Smooth muscle cell (in vitro differentiated cells): ENCODE measurements around the gene TRIM52. TPM values are rescaled to one million over a fixed set of nuclear protein-coding genes. Genes with fewer than 3 reads are reported as not detected.
"Not testable (repeated sequence)": the region's sequence is repeated elsewhere in the genome, so short reads cannot be mapped to it uniquely, and the experiment has no call there.

Experiments
- DNase-seq: peaks from one replicate; lab custom pipeline; 2025; ENCODE audit not compliant: unreplicated experiment; lab: John Stamatoyannopoulos, UW
- H2AFZ ChIP-seq: fragments of 200-600 bp; sonication (generic); 2 replicates; pipeline ENCODE4 v1.6.0; 2016; ENCODE audit warnings: antibody characterized with exemption, low read depth, mild to moderate bottlenecking
- H3F3A ChIP-seq: fragments of 200-600 bp; sonication (generic); 2 replicates; pipeline ENCODE4 v1.6.0; 2017; ENCODE audit warnings: antibody characterized with exemption, low read depth
- H3K27ac ChIP-seq: fragments of 200-600 bp; sonication (generic); 2 replicates; pipeline ENCODE4 v1.5.1; 2016; ENCODE audit warnings: low read depth, mild to moderate bottlenecking
- H3K27me3 ChIP-seq: fragments of 200-600 bp; sonication (generic); 2 replicates; pipeline ENCODE4 v1.6.1; 2016; ENCODE audit warnings: low read depth, mild to moderate bottlenecking
- H3K36me3 ChIP-seq: fragments of 200-600 bp; sonication (generic); 2 replicates; pipeline ENCODE4 v1.5.1; 2016; ENCODE audit warnings: low read depth
- H3K4me1 ChIP-seq: fragments of 200-600 bp; sonication (generic); 2 replicates; pipeline ENCODE4 v1.5.1; 2016; ENCODE audit warnings: low read depth
- H3K4me2 ChIP-seq: fragments of 200-600 bp; sonication (generic); 2 replicates; pipeline ENCODE4 v1.6.0; 2016; ENCODE audit warnings: mild to moderate bottlenecking
- H3K4me3 ChIP-seq: fragments of 200-600 bp; sonication (generic); 2 replicates; pipeline ENCODE4 v1.5.1; 2016; ENCODE audit warnings: mild to moderate bottlenecking
- H3K79me2 ChIP-seq: fragments of 200-600 bp; sonication (generic); 2 replicates; pipeline ENCODE4 v1.6.0; 2016; ENCODE audit warnings: low read depth, mild to moderate bottlenecking
- H3K9ac ChIP-seq: fragments of 200-600 bp; sonication (generic); 2 replicates; pipeline ENCODE4 v1.6.0; 2016; ENCODE audit warnings: low read depth
- H3K9me3 ChIP-seq: fragments of 200-600 bp; sonication (generic); replicated peaks from 2 replicates; pipeline ENCODE4 v1.5.1; 2016; ENCODE audit warnings: low read depth
- H4K20me1 ChIP-seq: fragments of 200-600 bp; sonication (generic); 2 replicates; pipeline ENCODE4 v1.6.0; 2016; ENCODE audit warnings: low read depth
- CTCF ChIP-seq: fragments of 200-600 bp; sonication (generic); IDR thresholded peaks from 2 replicates; pipeline ENCODE4 v1.5.1; 2017; ENCODE audit warnings: borderline replicate concordance, mild to moderate bottlenecking, antibody characterized with exemption; ENCODE audit not compliant: insufficient read depth, poor library complexity, severe bottlenecking
- WGBS: methylation state at CpG from one replicate; pipeline ENCODE4 v1.1.7; 2016; ENCODE audit warnings: low lambda C conversion rate; 5-methylcytosine and 5-hydroxymethylcytosine counted together
- polyA plus RNA-seq: library from polyadenylated mRNA; unstranded; fragments of >200 nt; fragmentation: Nextera tagmentation; extraction: Ambion mirVana; gene quantifications from 2 replicates; pipeline ENCODE4 v1.2.1, GENCODE V29; 2016
- total RNA-seq: library from RNA; depleted of rRNA; stranded (reverse); fragments of >200 nt; gene quantifications from 2 replicates; pipeline ENCODE4 v1.2.3, GENCODE V29; 2014

TRIM52 gene
- total and polyA plus RNA-seq, 2 experiments from 2014 or later: 3.2 to 5.0 TPM

- no peaks in the 10 kb centered on the region for H3F3A ChIP-seq
- peaks cover 31% of the 10 kb centered on the region for H4K20me1 ChIP-seq
- peak overlapping the region; percentile 73 for H3K4me3 ChIP-seq
- H3K4me1 ChIP-seq: peaks cover 7% of the 10 kb centered on the region
- peaks cover 17% of the 10 kb centered on the region for H3K79me2 ChIP-seq
- H3K36me3 ChIP-seq: no peaks in the 10 kb centered on the region
- no peaks in the 10 kb centered on the region for H3K9me3 ChIP-seq
- no peak for TF ChIP-seq CTCF
- H3K4me2 ChIP-seq: peak overlapping the region; percentile 89
- H2AFZ ChIP-seq: peak overlapping the region; percentile 74
- peak overlapping the region; percentile 54 for H3K9ac ChIP-seq
- peak overlapping the region; percentile 53 for H3K27ac ChIP-seq
- no peak for DNase-seq
- WGBS: under 1% methylated on average over 25 of the region's 40 CpGs
- H3K27me3 ChIP-seq: no peaks in the 10 kb centered on the region
Measured at GRCh38 chr5:181281077-181281983, 20.4 kb upstream of the TRIM52 start.

- Histone ChIP-seq H3K4me1 (peaks cover 7% of the 10 kb centered on the region), H3K9me3 (no peaks in the 10 kb centered on the region), H3K36me3 (no peaks in the 10 kb centered on the region), H2AFZ (peak overlapping the region; percentile 56), H3K27ac (no peak overlapping the region), H3K4me3 (peak overlapping the region; percentile 73), H4K20me1 (peaks cover 21% of the 10 kb centered on the region), H3K4me2 (peak overlapping the region; percentile 89), H3K79me2 (peaks cover 15% of the 10 kb centered on the region), H3K9ac (no peak overlapping the region), H3K27me3 (no peaks in the 10 kb centered on the region), H3F3A (no peaks in the 10 kb centered on the region)
- TF ChIP-seq CTCF: no peak
- WGBS: 1% methylated on average over 7 of the region's 7 CpGs
- no peak for DNase-seq
Measured at GRCh38 chr5:181280251-181280762, 19.4 kb upstream of the TRIM52 start.

GRCh38 chr5:181273433-181273744, 12.4 kb upstream of the TRIM52 start:
- not testable (repeated sequence) for H3K4me1 ChIP-seq, H3K27me3 ChIP-seq, DNase-seq, H3K27ac ChIP-seq, H3K9me3 ChIP-seq, H4K20me1 ChIP-seq, H3F3A ChIP-seq, H3K79me2 ChIP-seq, H3K9ac ChIP-seq, H3K36me3 ChIP-seq
- H3K4me2 ChIP-seq: peak overlapping the region; percentile 88
- 5% methylated on average over 27 of the region's 28 CpGs for WGBS
- H3K4me3 ChIP-seq: peak overlapping the region; percentile 48
- TF ChIP-seq CTCF: peak; percentile 28
- H2AFZ ChIP-seq: peak overlapping the region; percentile 79

- Histone ChIP-seq H2AFZ (no peak overlapping the region), H3K4me2 (no peak overlapping the region), H3K9ac (no peak overlapping the region), H3F3A (peaks cover 4% of the 10 kb centered on the region), H3K36me3 (no peaks in the 10 kb centered on the region), H3K9me3 (no peaks in the 10 kb centered on the region), H3K4me1 (no peaks in the 10 kb centered on the region), H3K27me3 (no peaks in the 10 kb centered on the region), H3K79me2 (no peaks in the 10 kb centered on the region), H4K20me1 (no peaks in the 10 kb centered on the region), H3K4me3 (no peak overlapping the region), H3K27ac (no peak overlapping the region)
- no peak for DNase-seq
- TF ChIP-seq CTCF: no peak
- WGBS: 87% methylated on average over 3 of the region's 3 CpGs
Measured at GRCh38 chr5:181271081-181271480, 10.1 kb upstream of the TRIM52 start.

GRCh38 chr5:181267907-181268306, 7.0 kb upstream of the TRIM52 start:
- not testable (repeated sequence) for H3K4me2 ChIP-seq, H3K4me3 ChIP-seq, DNase-seq, H3K79me2 ChIP-seq, H3K27me3 ChIP-seq, H3K9me3 ChIP-seq, H3K9ac ChIP-seq, H3F3A ChIP-seq, H3K27ac ChIP-seq, H4K20me1 ChIP-seq, H2AFZ ChIP-seq, H3K36me3 ChIP-seq, H3K4me1 ChIP-seq
- WGBS: 73% methylated on average over 12 of the region's 12 CpGs
